SIG-M5 treated with dmso at 0.1 percent for 504 hours (cell line): ENCODE results near the gene RPL7L1.
"Not testable (repeated sequence)": the region's sequence is repeated elsewhere in the genome, so short reads cannot be mapped to it uniquely, and the experiment has no call there.

ENCODE experiments used
- DNase-seq: peaks from one replicate; lab custom pipeline; 2025; ENCODE audit not compliant: unreplicated experiment; lab: John Stamatoyannopoulos, UW

Gene RPL7L1

GRCh38 chr6:42879372-42880239 is at the start of gene RPL7L1:
Gene RPL7L1, plus strand, starts transcription at chr6:42879616. Its CDS starts 295 bp downstream, at chr6:42879911.
- DNase-seq: peak; percentile 85

- DNase-seq: no peak
Measured at GRCh38 chr6:42831237-42831636, 48.2 kb upstream of the RPL7L1 start.

GRCh38 chr6:42834056-42834455 is 45.4 kb upstream of the RPL7L1 start:
- DNase-seq: no peak

GRCh38 chr6:42841844-42842584 is 37.4 kb upstream of the RPL7L1 start:
- no peak for DNase-seq

GRCh38 chr6:42845327-42845694 is 34.1 kb upstream of the RPL7L1 start:
- no peak for DNase-seq

GRCh38 chr6:42846505-42846904 is 32.9 kb upstream of the RPL7L1 start:
- no peak for DNase-seq

- no peak for DNase-seq
Measured at GRCh38 chr6:42848700-42849099, 30.7 kb upstream of the RPL7L1 start.

- no peak for DNase-seq
Measured at GRCh38 chr6:42851599-42851998, 27.8 kb upstream of the RPL7L1 start.

- no peak for DNase-seq
Measured at GRCh38 chr6:42860036-42860435, 19.4 kb upstream of the RPL7L1 start.

GRCh38 chr6:42860481-42860880 is 18.9 kb upstream of the RPL7L1 start:
- DNase-seq: no peak

- no peak for DNase-seq
Measured at GRCh38 chr6:42864602-42865001, 14.8 kb upstream of the RPL7L1 start.

- no peak for DNase-seq
Measured at GRCh38 chr6:42870145-42870936, 9.1 kb upstream of the RPL7L1 start.

GRCh38 chr6:42871711-42872110 is 7.7 kb upstream of the RPL7L1 start:
- no peak for DNase-seq

- no peak for DNase-seq
Measured at GRCh38 chr6:42873313-42873712, 6.1 kb upstream of the RPL7L1 start.

GRCh38 chr6:42877695-42878094 is 1.7 kb upstream of the RPL7L1 start:
- no peak for DNase-seq

GRCh38 chr6:42880240-42880817 is 913 bp downstream of the RPL7L1 start:
- DNase-seq: not testable (repeated sequence)

GRCh38 chr6:42880871-42881270 is 1.5 kb downstream of the RPL7L1 start:
- DNase-seq: not testable (repeated sequence)

GRCh38 chr6:42885702-42886101 is 6.3 kb downstream of the RPL7L1 start:
- DNase-seq: no peak

GRCh38 chr6:42888201-42888600 is 8.8 kb downstream of the RPL7L1 start:
- not testable (repeated sequence) for DNase-seq

GRCh38 chr6:42889815-42890214 is 10.4 kb downstream of the RPL7L1 start:
- no peak for DNase-seq
